GM13976 (cell line): Measurements from ENCODE around the gene ARID5A.
A peak's percentile ranks its signal among the peaks of the same experiment; 100 is the strongest.
"Not testable (repeated sequence)": the region's sequence is repeated elsewhere in the genome, so short reads cannot be mapped to it uniquely, and the experiment has no call there.

Experiments
- DNase-seq: peaks from one replicate; pipeline ENCODE4 v3.0.0; 2012; ENCODE audit warnings: low spot score
- in situ Hi-C: fragments of 300-500 bp; cut with MboI; formaldehyde crosslinking; loops from one replicate; pipeline ENCODE4 v1.12.0; 2022; ENCODE audit warnings: low sequenced_read_pairs, mixed read lengths, inconsistent platforms; ENCODE audit not compliant: unreplicated experiment
- TF ChIP-seq, protein P1 (sequence below): IDR thresholded peaks from 2 replicates; pipeline ENCODE4 v1.5.1; 2012; ENCODE audit warnings: borderline replicate concordance, mild to moderate bottlenecking; ENCODE audit not compliant: insufficient read depth; ENCODE audit errors: extremely low read depth, missing control alignments, control extremely low read depth

The ARID5A gene

GRCh38 chr2:96495982-96496629 is 40.4 kb upstream of the ARID5A start:
- in situ Hi-C loops = no loop called here
- TF ChIP-seq, protein P1, sequence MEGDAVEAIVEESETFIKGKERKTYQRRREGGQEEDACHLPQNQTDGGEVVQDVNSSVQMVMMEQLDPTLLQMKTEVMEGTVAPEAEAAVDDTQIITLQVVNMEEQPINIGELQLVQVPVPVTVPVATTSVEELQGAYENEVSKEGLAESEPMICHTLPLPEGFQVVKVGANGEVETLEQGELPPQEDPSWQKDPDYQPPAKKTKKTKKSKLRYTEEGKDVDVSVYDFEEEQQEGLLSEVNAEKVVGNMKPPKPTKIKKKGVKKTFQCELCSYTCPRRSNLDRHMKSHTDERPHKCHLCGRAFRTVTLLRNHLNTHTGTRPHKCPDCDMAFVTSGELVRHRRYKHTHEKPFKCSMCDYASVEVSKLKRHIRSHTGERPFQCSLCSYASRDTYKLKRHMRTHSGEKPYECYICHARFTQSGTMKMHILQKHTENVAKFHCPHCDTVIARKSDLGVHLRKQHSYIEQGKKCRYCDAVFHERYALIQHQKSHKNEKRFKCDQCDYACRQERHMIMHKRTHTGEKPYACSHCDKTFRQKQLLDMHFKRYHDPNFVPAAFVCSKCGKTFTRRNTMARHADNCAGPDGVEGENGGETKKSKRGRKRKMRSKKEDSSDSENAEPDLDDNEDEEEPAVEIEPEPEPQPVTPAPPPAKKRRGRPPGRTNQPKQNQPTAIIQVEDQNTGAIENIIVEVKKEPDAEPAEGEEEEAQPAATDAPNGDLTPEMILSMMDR = no peak

GRCh38 chr2:96498021-96498431 is 38.5 kb upstream of the ARID5A start:
- TF ChIP-seq, protein P1 = no peak
- DNase-seq = no peak
- in situ Hi-C loops = no loop called here

More at GRCh38 chr2:96495982-96496629, 40.4 kb upstream of the ARID5A start:
- no peak for DNase-seq

DNA sequence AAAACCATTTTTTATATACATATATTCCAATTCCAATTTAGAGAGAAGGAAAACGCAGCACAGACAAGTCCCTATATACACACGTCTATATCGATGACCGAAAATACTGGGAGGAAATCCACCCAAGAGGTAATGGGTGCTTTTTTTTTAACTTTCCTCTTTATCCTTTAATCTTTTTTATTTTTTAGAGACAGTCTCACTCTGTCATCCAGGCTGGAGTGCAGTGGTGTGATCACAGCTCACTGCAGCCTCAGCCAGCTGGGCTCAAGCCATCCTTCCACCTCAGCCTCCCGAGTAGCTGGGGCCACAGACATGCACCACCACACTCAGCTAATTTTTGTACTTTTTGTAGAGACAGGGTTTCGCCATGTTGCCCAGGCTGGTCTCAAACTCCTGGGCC is 37.9 kb upstream of the ARID5A start:
- DNase-seq, in situ Hi-C loops: not testable (repeated sequence)

DNA sequence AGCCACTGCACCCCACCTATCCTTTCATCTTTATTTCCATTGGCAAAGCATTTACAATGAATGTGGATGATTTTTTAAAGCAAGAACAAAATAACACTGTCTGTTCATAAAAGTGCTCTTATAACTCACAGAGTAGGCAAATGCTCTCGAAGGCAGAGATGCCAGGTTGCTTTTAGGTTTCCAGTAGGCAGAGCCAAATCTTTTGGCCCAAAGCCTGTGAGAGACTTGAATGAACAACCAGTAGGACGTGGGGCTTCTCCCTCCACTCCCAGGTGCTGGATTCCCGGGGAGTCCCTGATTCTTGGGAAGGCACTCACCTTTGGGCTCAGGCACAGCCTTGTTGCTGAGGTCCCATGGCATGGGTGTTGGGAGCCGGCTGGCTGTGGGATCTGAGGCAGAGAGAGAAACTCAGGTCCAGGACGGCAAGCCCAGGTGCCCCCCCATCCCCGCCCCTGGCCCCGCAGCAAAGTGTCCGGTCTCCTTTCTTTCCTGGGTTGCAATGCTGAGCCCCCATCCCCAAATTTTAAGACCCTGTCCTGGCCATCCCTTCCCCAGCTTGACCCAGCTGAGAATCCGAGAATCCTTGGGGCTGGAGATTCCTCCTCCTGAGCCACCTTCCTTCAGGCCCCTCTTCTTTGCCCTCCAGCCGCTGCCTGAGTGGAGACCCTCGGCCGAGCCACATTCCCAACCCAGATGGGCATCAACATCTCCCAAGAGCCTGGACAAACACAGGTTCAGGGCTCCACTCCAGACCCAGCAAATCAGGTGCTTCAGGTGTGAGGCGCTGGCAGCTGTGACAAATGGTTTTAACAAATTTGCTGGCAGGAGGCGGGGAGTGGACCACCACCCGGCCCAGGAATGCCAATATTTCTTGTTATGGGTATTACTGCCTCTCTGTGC is 37.2 kb upstream of the ARID5A start:
- no peak for DNase-seq
- in situ Hi-C loops = no loop called here
- TF ChIP-seq, protein P1 = no peak

DNA sequence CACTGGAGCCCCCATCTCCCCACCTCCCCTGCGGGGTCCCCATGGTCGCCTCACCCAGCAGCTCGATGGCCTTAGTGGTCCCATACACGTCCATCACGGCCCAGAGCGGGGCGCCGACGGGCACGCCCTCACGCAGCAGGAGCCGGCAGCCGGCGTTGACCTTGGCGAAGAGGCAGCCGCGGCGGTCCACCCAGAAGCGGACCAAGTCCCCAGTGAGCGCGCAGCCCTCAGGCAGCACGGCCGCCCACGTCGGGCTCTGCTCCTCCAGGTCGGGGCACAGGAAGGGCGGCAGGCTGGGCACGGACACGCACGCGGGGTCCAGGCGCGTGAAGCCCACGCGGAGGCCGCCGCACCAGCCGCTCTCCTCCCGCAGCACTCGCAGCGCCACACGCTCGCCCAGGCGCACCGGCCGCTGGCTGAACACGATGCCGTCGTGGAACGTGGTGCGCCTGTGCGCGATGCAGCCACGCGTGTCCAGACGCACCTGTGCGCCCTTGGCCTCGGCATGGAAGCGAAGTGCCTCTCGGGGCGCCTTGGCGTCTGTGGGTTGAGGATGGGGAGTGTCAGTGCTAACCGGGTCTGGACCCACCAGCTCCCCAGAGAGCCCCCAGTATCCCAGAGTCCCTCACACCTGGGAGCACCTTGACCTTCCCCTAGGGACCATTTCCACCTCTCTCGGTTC is 36.0 kb upstream of the ARID5A start:
- TF ChIP-seq, protein P1 = no peak
- DNase-seq = no peak
- in situ Hi-C loops = loop anchor here (25.0 kb wide), 1 partner anchor 488 kb away; no protein-coding TSS in a partner anchor

DNA sequence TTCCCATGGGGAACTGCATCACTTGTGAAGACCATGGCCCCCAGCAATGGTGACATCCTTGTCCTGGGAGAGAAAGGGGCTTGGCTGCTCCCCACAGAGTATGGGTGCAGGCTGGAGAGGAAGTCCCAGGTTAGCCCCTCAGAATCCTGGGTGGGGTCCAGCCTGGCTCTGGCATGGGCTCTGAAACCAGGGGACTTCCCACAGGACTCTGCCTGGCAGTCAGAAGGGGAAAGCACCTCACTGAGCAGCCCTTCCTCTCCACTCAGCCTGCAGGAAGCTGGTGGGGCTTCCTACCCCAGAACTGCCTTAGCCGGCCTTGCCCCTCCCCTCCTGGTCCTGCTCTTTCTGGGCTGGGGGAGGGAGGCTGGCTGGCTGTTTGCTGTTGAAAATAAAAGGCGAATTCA is 35.1 kb upstream of the ARID5A start:
- TF ChIP-seq, protein P1 = no peak
- in situ Hi-C loops = loop anchor here (25.0 kb wide), 1 partner anchor 489 kb away; no protein-coding TSS in a partner anchor
- DNase-seq = peak; percentile 52
